HepG2 (cell line): ENCODE results near the gene SHBG. TPM values are rescaled to one million over a fixed set of nuclear protein-coding genes. Genes with fewer than 3 reads are reported as not detected.
A peak's percentile ranks its signal among the peaks of the same experiment; 100 is the strongest.

Source experiments
- EP300 ChIP-seq, 3 experiments: sonication (generic) in 1 of 3; formaldehyde crosslinking in 1 of 3; IDR thresholded peaks; 2 replicates each; pipeline versions ENCODE4 v1.5.1 to v1.6.1; 2011 to 2020; ENCODE audit warnings: low read depth in 2 of 3, low read length in 2 of 3, borderline replicate concordance in 1 of 3, improper control_type of control experiment in 1 of 3, mild to moderate bottlenecking in 1 of 3, missing genetic modification reagents in 1 of 3, moderate library complexity in 1 of 3
- HMG20B ChIP-seq: conservative IDR thresholded peaks from 2 replicates; pipeline ENCODE4 v1.6.1; 2016; ENCODE audit warnings: missing genetic modification reagents, missing compliant biosample characterization
- HMGXB3 ChIP-seq: sonication (generic); formaldehyde crosslinking; IDR thresholded peaks from 2 replicates; pipeline ENCODE4 v1.4.0; 2020; ENCODE audit warnings: missing genetic modification reagents, borderline replicate concordance
- MAFG ChIP-seq: sonication (generic); formaldehyde crosslinking; IDR thresholded peaks from 2 replicates; pipeline ENCODE4 v1.5.1; 2020; ENCODE audit warnings: mild to moderate bottlenecking, missing genetic modification reagents
- NFE2L2 ChIP-seq: fragments of 150-350 bp; IDR thresholded peaks from 2 replicates; pipeline ENCODE4 v1.6.1; 2014; ENCODE audit warnings: low read length
- NR2F1 ChIP-seq, 2 experiments: fragments of 450-650 bp in 1 of 2; formaldehyde crosslinking in 1 of 2; IDR thresholded peaks; 2 replicates each; pipeline versions ENCODE4 v1.5.0 to v1.6.1; 2016 to 2020; ENCODE audit warnings: mild to moderate bottlenecking in 1 of 2, missing compliant biosample characterization in 1 of 2, missing genetic modification reagents in 1 of 2, moderate library complexity in 1 of 2
- RELA ChIP-seq: sonication (generic); formaldehyde crosslinking; IDR thresholded peaks from 2 replicates; pipeline ENCODE4 v1.4.0; 2020; ENCODE audit warnings: missing genetic modification reagents
- TARDBP ChIP-seq: sonication (generic); formaldehyde crosslinking; IDR thresholded peaks from 2 replicates; pipeline ENCODE4 v1.8.0; 2022; ENCODE audit warnings: mild to moderate bottlenecking, missing genetic modification reagents
- TRAFD1 ChIP-seq: sonication (generic); formaldehyde crosslinking; IDR thresholded peaks from 2 replicates; pipeline ENCODE4 v1.5.1; 2020; ENCODE audit warnings: missing genetic modification reagents, mild to moderate bottlenecking, borderline replicate concordance
- ZNF263 ChIP-seq: sonication (generic); formaldehyde crosslinking; IDR thresholded peaks from 2 replicates; pipeline ENCODE4 v1.4.0; 2020; ENCODE audit warnings: missing genetic modification reagents
- ZNF274 ChIP-seq: sonication (generic); formaldehyde crosslinking; IDR thresholded peaks from 2 replicates; pipeline ENCODE4 v1.5.1; 2020; ENCODE audit warnings: mild to moderate bottlenecking, missing genetic modification reagents
- ZNF367 ChIP-seq: sonication (generic); formaldehyde crosslinking; IDR thresholded peaks from 2 replicates; pipeline ENCODE4 v1.4.0; 2020; ENCODE audit warnings: missing genetic modification reagents, borderline replicate concordance
- ZNF724P ChIP-seq: sonication (generic); formaldehyde crosslinking; IDR thresholded peaks from 2 replicates; pipeline ENCODE4 v1.8.0; 2022; ENCODE audit warnings: missing genetic modification reagents, borderline replicate concordance
- ZNF737 ChIP-seq: sonication (generic); formaldehyde crosslinking; IDR thresholded peaks from 2 replicates; pipeline ENCODE4 v1.5.0; 2020; ENCODE audit warnings: missing genetic modification reagents, mild to moderate bottlenecking, borderline replicate concordance
- ZNF780A ChIP-seq: sonication (generic); formaldehyde crosslinking; IDR thresholded peaks from 2 replicates; pipeline ENCODE4 v1.8.0; 2022; ENCODE audit warnings: mild to moderate bottlenecking, missing genetic modification reagents, moderate library complexity
- ZNF790 ChIP-seq: sonication (generic); formaldehyde crosslinking; IDR thresholded peaks from 2 replicates; pipeline ENCODE4 v1.8.0; 2022; ENCODE audit warnings: missing genetic modification reagents, mild to moderate bottlenecking, borderline replicate concordance
- ZNF879 ChIP-seq: sonication (generic); formaldehyde crosslinking; IDR thresholded peaks from 2 replicates; pipeline ENCODE4 v1.8.1; 2023; ENCODE audit warnings: missing genetic modification reagents
- polyA plus RNA-seq, 8 experiments: library from polyadenylated mRNA; depleted of rRNA in 3 of 8; stranded (reverse) in 7 of 8; unstranded in 1 of 8; fragments of >200 nt; fragmentation: Illumina TruSeq in 4 of 8; extraction: Trizol in 4 of 8; gene quantifications; 2 replicates each; pipeline versions ENCODE4 v1.2.1 to v1.2.3, GENCODE V29; 2011 to 2016; ENCODE audit warnings: low read depth in 4 of 8, missing spikeins in 1 of 8, mixed read lengths in 1 of 8; ENCODE audit not compliant: insufficient read depth in 1 of 8
- total RNA-seq, 5 experiments: library from RNA; depleted of rRNA; stranded (reverse); fragments of >200 nt; fragmentation: Illumina TruSeq; extraction: Trizol; gene quantifications; 2 replicates each; pipeline ENCODE4 v1.2.3, GENCODE V29; 2016; ENCODE audit warnings: low read depth in 1 of 5
- TF ChIP-seq, protein P1 (sequence below): IDR thresholded peaks from 2 replicates; pipeline ENCODE4 v1.6.1; 2012; ENCODE audit warnings: low read length, improper control_type of control experiment

Gene SHBG
- total and polyA plus RNA-seq, 2 of the 13 experiments (the other 11 are each of a cell fraction or from before 2014, with no cell fraction given): 4.0 to 6.1 TPM

GRCh38 chr17:7627250-7628121 is 2.4 kb upstream of the SHBG start, which contains the start of gene SAT2 (continued):
- TF ChIP-seq NFE2L2 (no peak), ZNF780A (CRISPR knock-in tag) (no peak), ZNF790 (CRISPR knock-in tag) (no peak), ZNF263 (peak; percentile 50; the same call in 1 of the 2 replicates), TARDBP (CRISPR knock-in tag) (no peak), ZNF367 (CRISPR knock-in tag) (no peak), ZNF274 (CRISPR knock-in tag) (peak; percentile 79), ZNF879 (no peak), HMGXB3 (CRISPR knock-in tag) (no peak), EP300 (IDR thresholded peaks at IDR 0.05; ENCODE audit: low read depth in 2 of 2, low read length in 2 of 2) (peak; percentile 43 to 55; a peak in 3 of 4 replicates), EP300 (CRISPR knock-in tag; IDR thresholded peaks at IDR 0.05; ENCODE audit: borderline replicate concordance) (peak; percentile 29; the same call in 1 of the 2 replicates), ZNF737 (no peak), MAFG (CRISPR knock-in tag) (no peak), TRAFD1 (CRISPR knock-in tag) (no peak), RELA (CRISPR knock-in tag) (no peak), NR2F1 (CRISPR knock-in tag; IDR thresholded peaks at IDR 0.05) (no peak; a peak in 1 of 4 replicates), ZNF724P (CRISPR knock-in tag) (no peak), HMG20B (CRISPR knock-in tag) (0 out of 2 replicates have a peak, but pooled peaks have one; percentile 65)
- TF ChIP-seq, protein P1, sequence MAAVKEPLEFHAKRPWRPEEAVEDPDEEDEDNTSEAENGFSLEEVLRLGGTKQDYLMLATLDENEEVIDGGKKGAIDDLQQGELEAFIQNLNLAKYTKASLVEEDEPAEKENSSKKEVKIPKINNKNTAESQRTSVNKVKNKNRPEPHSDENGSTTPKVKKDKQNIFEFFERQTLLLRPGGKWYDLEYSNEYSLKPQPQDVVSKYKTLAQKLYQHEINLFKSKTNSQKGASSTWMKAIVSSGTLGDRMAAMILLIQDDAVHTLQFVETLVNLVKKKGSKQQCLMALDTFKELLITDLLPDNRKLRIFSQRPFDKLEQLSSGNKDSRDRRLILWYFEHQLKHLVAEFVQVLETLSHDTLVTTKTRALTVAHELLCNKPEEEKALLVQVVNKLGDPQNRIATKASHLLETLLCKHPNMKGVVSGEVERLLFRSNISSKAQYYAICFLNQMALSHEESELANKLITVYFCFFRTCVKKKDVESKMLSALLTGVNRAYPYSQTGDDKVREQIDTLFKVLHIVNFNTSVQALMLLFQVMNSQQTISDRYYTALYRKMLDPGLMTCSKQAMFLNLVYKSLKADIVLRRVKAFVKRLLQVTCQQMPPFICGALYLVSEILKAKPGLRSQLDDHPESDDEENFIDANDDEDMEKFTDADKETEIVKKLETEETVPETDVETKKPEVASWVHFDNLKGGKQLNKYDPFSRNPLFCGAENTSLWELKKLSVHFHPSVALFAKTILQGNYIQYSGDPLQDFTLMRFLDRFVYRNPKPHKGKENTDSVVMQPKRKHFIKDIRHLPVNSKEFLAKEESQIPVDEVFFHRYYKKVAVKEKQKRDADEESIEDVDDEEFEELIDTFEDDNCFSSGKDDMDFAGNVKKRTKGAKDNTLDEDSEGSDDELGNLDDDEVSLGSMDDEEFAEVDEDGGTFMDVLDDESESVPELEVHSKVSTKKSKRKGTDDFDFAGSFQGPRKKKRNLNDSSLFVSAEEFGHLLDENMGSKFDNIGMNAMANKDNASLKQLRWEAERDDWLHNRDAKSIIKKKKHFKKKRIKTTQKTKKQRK: no peak
